Mesothelial cell of epicardium (in vitro differentiated cells): ENCODE data around the gene NCAPG2. TPM values are rescaled to one million over a fixed set of nuclear protein-coding genes. Genes with fewer than 3 reads are reported as not detected.

ENCODE experiments used
- DNase-seq, 2 experiments: peaks; one replicate each; pipeline ENCODE4 v3.0.0; 2021; ENCODE audit warnings: low spot score in 2 of 2; ENCODE audit not compliant: unreplicated experiment in 2 of 2
- H3K27ac Mint-ChIP-seq: 2 replicates; pipeline ENCODE4 v1.8.0; 2021; ENCODE audit warnings: mixed read lengths
- H3K27me3 Mint-ChIP-seq: 2 replicates; pipeline ENCODE4 v1.8.0; 2021; ENCODE audit warnings: low read depth, mixed read lengths
- H3K36me3 Mint-ChIP-seq: 2 replicates; pipeline ENCODE4 v1.8.0; 2021; ENCODE audit warnings: mixed read lengths
- H3K4me1 Mint-ChIP-seq: 2 replicates; pipeline ENCODE4 v1.8.0; 2021; ENCODE audit warnings: mixed read lengths
- H3K4me3 Mint-ChIP-seq: 2 replicates; pipeline ENCODE4 v1.8.0; 2021; ENCODE audit warnings: mild to moderate bottlenecking, moderate library complexity, mixed read lengths
- H3K9me3 Mint-ChIP-seq: 2 replicates; pipeline ENCODE4 v1.8.0; 2021; ENCODE audit warnings: mixed read lengths
- CTCF ChIP-seq: fragments of 200-600 bp; sonication (generic); IDR thresholded peaks from one replicate; pipeline ENCODE4 v1.5.0; 2021; ENCODE audit warnings: antibody characterized with exemption; ENCODE audit not compliant: unreplicated experiment
- total RNA-seq: library from RNA; stranded (reverse); gene quantifications from 3 replicates; pipeline ENCODE4 v1.2.1, GENCODE V29; 2021

Gene NCAPG2
- total RNA-seq, 1 donor from 2014 or later: 22.5 TPM

GRCh38 chr7:158617737-158618128 lies 86.9 kb downstream of the NCAPG2 start:
- no peak for TF ChIP-seq CTCF
- no peaks in the 10 kb centered on the region for H3K27me3 Mint-ChIP-seq
- H3K4me3 Mint-ChIP-seq: no peak overlapping the region
- no peak overlapping the region for H3K27ac Mint-ChIP-seq
- no peak for DNase-seq
- peaks cover 6% of the 10 kb centered on the region for H3K36me3 Mint-ChIP-seq
- peaks cover 5% of the 10 kb centered on the region for H3K9me3 Mint-ChIP-seq
- no peaks in the 10 kb centered on the region for H3K4me1 Mint-ChIP-seq

- Mint-ChIP-seq H3K36me3 (peaks cover 6% of the 10 kb centered on the region), H3K9me3 (peaks cover 5% of the 10 kb centered on the region), H3K4me3 (no peak overlapping the region), H3K27ac (no peak overlapping the region), H3K27me3 (no peaks in the 10 kb centered on the region), H3K4me1 (no peaks in the 10 kb centered on the region)
- no peak for TF ChIP-seq CTCF
- no peak for DNase-seq
These were observed 88.6 kb downstream of the NCAPG2 start for GRCh38 chr7:158616050-158616449.

GRCh38 chr7:158614700-158615099 lies 89.9 kb downstream of the NCAPG2 start:
- Mint-ChIP-seq H3K4me1 (no peaks in the 10 kb centered on the region), H3K36me3 (peaks cover 5% of the 10 kb centered on the region), H3K9me3 (peaks cover 5% of the 10 kb centered on the region), H3K27me3 (no peaks in the 10 kb centered on the region), H3K4me3 (no peak overlapping the region), H3K27ac (no peak overlapping the region)
- no peak for DNase-seq
- TF ChIP-seq CTCF: no peak

- Mint-ChIP-seq H3K4me1 (no peaks in the 10 kb centered on the region), H3K27me3 (no peaks in the 10 kb centered on the region), H3K27ac (no peak overlapping the region), H3K4me3 (no peak overlapping the region), H3K36me3 (peaks cover 2% of the 10 kb centered on the region), H3K9me3 (peaks cover under 1% of the 10 kb centered on the region)
- no peak for DNase-seq
- TF ChIP-seq CTCF: no peak
These were observed 91.1 kb downstream of the NCAPG2 start for GRCh38 chr7:158613481-158613880.

GRCh38 chr7:158612546-158612945 lies 92.1 kb downstream of the NCAPG2 start:
- Mint-ChIP-seq H3K27ac (no peak overlapping the region), H3K4me3 (no peak overlapping the region), H3K9me3 (no peaks in the 10 kb centered on the region), H3K27me3 (no peaks in the 10 kb centered on the region), H3K36me3 (peaks cover 3% of the 10 kb centered on the region), H3K4me1 (no peaks in the 10 kb centered on the region)
- TF ChIP-seq CTCF: no peak
- DNase-seq: no peak

- Mint-ChIP-seq H3K36me3 (peaks cover 4% of the 10 kb centered on the region), H3K27ac (no peak overlapping the region), H3K4me1 (no peaks in the 10 kb centered on the region), H3K27me3 (no peaks in the 10 kb centered on the region), H3K4me3 (no peak overlapping the region), H3K9me3 (no peaks in the 10 kb centered on the region)
- DNase-seq: no peak
- TF ChIP-seq CTCF: no peak
These were observed 93.1 kb downstream of the NCAPG2 start for GRCh38 chr7:158611541-158611940.
